ENCODE results near the gene SMNDC1. TPM values are rescaled to one million over a fixed set of nuclear protein-coding genes. Genes with fewer than 3 reads are reported as not detected.

Gene SMNDC1
- total and polyA plus RNA-seq, 3 donors from 2014 or later: 16.4 to 33.2 (median 20.9) TPM

- Histone ChIP-seq H3K36me3 (ENCODE audit: low read depth, missing control alignments) (no peaks in the 10 kb centered on the region), H3K27me3 (no peaks in the 10 kb centered on the region), H3K9me3 (no peaks in the 10 kb centered on the region), H3K27ac (peak overlapping the region; percentile 88 to 94), H3K4me1 (peaks cover 11% of the 10 kb centered on the region), H3K4me3 (peak overlapping the region; percentile 93 to 97)
- no peak for DNase-seq
- WGBS, 2 donors: 2 to 5% methylated on average over 4 of the region's 4 CpGs
- TF ChIP-seq POLR2A (IDR thresholded peaks at IDR 0.05) (no peak), CTCF (IDR thresholded peaks at IDR 0.05) (no peak)
- intact Hi-C loops (cut with DNase I; ENCODE audit: low total_unique reads): no loop called here
Observed at GRCh38 chr10:110303681-110304080, 1.0 kb downstream of the SMNDC1 start.

- no peak for TF ChIP-seq POLR2A (IDR thresholded peaks at IDR 0.05)
- TF ChIP-seq CTCF (IDR thresholded peaks at IDR 0.05): no peak
- Histone ChIP-seq H3K4me1 (peaks cover 11% of the 10 kb centered on the region), H3K27ac (no peak overlapping the region), H3K36me3 (ENCODE audit: low read depth, missing control alignments) (no peaks in the 10 kb centered on the region), H3K9me3 (no peaks in the 10 kb centered on the region), H3K4me3 (no peak overlapping the region), H3K27me3 (no peaks in the 10 kb centered on the region)
- intact Hi-C loops (cut with DNase I; ENCODE audit: low total_unique reads): no loop called here
- 66 to 70% methylated on average over 5 of the region's 5 CpGs for WGBS, 2 donors
- DNase-seq: no peak
Observed at GRCh38 chr10:110300486-110300986, 4.2 kb downstream of the SMNDC1 start.

- intact Hi-C loops (cut with DNase I; ENCODE audit: low total_unique reads): no loop called here
- Histone ChIP-seq H3K4me1 (no peaks in the 10 kb centered on the region), H3K27ac (no peak overlapping the region), H3K27me3 (no peaks in the 10 kb centered on the region), H3K9me3 (no peaks in the 10 kb centered on the region), H3K4me3 (no peak overlapping the region), H3K36me3 (ENCODE audit: low read depth, missing control alignments) (no peaks in the 10 kb centered on the region)
- 45 to 73% methylated on average over 1 of the region's 1 CpG for WGBS, 2 donors
- TF ChIP-seq POLR2A (IDR thresholded peaks at IDR 0.05) (no peak), CTCF (IDR thresholded peaks at IDR 0.05) (no peak)
- no peak for DNase-seq
Observed at GRCh38 chr10:110296966-110297365, 7.8 kb downstream of the SMNDC1 start.

GRCh38 chr10:110286841-110287240 lies 17.9 kb downstream of the SMNDC1 start:
- H3K4me3 ChIP-seq: no peak overlapping the region
- H3K4me1 ChIP-seq: peaks cover 6% of the 10 kb centered on the region
- intact Hi-C loops (cut with DNase I; ENCODE audit: low total_unique reads): no loop called here

More at GRCh38 chr10:110286841-110287240, 17.9 kb downstream of the SMNDC1 start:
- WGBS, 2 donors: 92 to 95% methylated on average over 2 of the region's 2 CpGs
- H3K9me3 ChIP-seq: no peaks in the 10 kb centered on the region
- H3K27ac ChIP-seq: no peak overlapping the region
- no peak for DNase-seq
- H3K36me3 ChIP-seq (ENCODE audit: low read depth, missing control alignments): no peaks in the 10 kb centered on the region
- no peak for TF ChIP-seq POLR2A (IDR thresholded peaks at IDR 0.05)
- no peak for TF ChIP-seq CTCF (IDR thresholded peaks at IDR 0.05)
- H3K27me3 ChIP-seq: no peaks in the 10 kb centered on the region

Measured in testis (tissue), 3 donors.